HEK293 (cell line): Measurements from ENCODE around the gene PLEKHA8.

Experiments
- BCL11B ChIP-seq: fragments of 450-650 bp; formaldehyde crosslinking; IDR thresholded peaks from 2 replicates; pipeline ENCODE4 v1.5.1; 2016; ENCODE audit warnings: low read depth, missing biosample characterization, missing genetic modification characterization
- FEZF1 ChIP-seq: fragments of 450-650 bp; formaldehyde crosslinking; IDR thresholded peaks from 2 replicates; pipeline ENCODE4 v1.5.1; 2016; ENCODE audit warnings: missing biosample characterization, missing genetic modification characterization
- GFI1B ChIP-seq: fragments of 450-650 bp; formaldehyde crosslinking; IDR thresholded peaks from 2 replicates; pipeline ENCODE4 v1.5.1; 2016; ENCODE audit warnings: missing biosample characterization, missing genetic modification characterization
- HOXC10 ChIP-seq: sonication (generic); formaldehyde crosslinking; IDR thresholded peaks from 2 replicates; pipeline ENCODE4 v1.8.1; 2023; ENCODE audit warnings: mild to moderate bottlenecking, missing genetic modification reagents
- SP3 ChIP-seq: fragments of 450-650 bp; formaldehyde crosslinking; IDR thresholded peaks from 2 replicates; pipeline ENCODE4 v1.5.1; 2016; ENCODE audit warnings: missing biosample characterization, missing genetic modification characterization
- ZBTB7A ChIP-seq: fragments of 450-650 bp; formaldehyde crosslinking; IDR thresholded peaks from 2 replicates; pipeline ENCODE4 v1.5.1; 2016; ENCODE audit warnings: low read depth, missing biosample characterization, missing genetic modification characterization
- ZFHX2 ChIP-seq: fragments of 450-650 bp; formaldehyde crosslinking; conservative IDR thresholded peaks from 2 replicates; pipeline ENCODE4 v1.5.1; 2016; ENCODE audit warnings: missing biosample characterization, missing genetic modification characterization
- ZFP3 ChIP-seq: fragments of 450-650 bp; formaldehyde crosslinking; IDR thresholded peaks from 2 replicates; pipeline ENCODE4 v1.5.1; 2016; ENCODE audit warnings: low read depth, missing biosample characterization, missing genetic modification characterization
- ZNF2 ChIP-seq: fragments of 450-650 bp; formaldehyde crosslinking; IDR thresholded peaks from 2 replicates; pipeline ENCODE4 v1.5.1; 2016; ENCODE audit warnings: missing biosample characterization, missing genetic modification characterization
- ZNF221 ChIP-seq: fragments of 450-650 bp; formaldehyde crosslinking; IDR thresholded peaks from 2 replicates; pipeline ENCODE4 v1.5.1; 2017; ENCODE audit warnings: missing biosample characterization, missing genetic modification characterization, borderline replicate concordance
- ZNF23 ChIP-seq: fragments of 450-650 bp; formaldehyde crosslinking; IDR thresholded peaks from 2 replicates; pipeline ENCODE4 v1.5.1; 2016; ENCODE audit warnings: missing biosample characterization, missing genetic modification characterization, borderline replicate concordance
- ZNF239 ChIP-seq: fragments of 450-650 bp; formaldehyde crosslinking; IDR thresholded peaks from 2 replicates; pipeline ENCODE4 v1.5.1; 2016; ENCODE audit warnings: missing biosample characterization, missing genetic modification characterization
- ZNF274 ChIP-seq, 2 experiments: fragments of 200-500 bp in 1 of 2; fragments of 450-650 bp in 1 of 2; sonication (Bioruptor generic) in 1 of 2; formaldehyde crosslinking in 1 of 2; IDR thresholded peaks; 2 replicates each; pipeline versions ENCODE4 v1.5.1 to v1.6.1; 2014 to 2016; ENCODE audit warnings: borderline replicate concordance in 1 of 2, inconsistent platforms in 1 of 2, low read length in 1 of 2, missing biosample characterization in 1 of 2, missing genetic modification characterization in 1 of 2
- ZNF350 ChIP-seq: fragments of 450-650 bp; formaldehyde crosslinking; IDR thresholded peaks from 2 replicates; pipeline ENCODE4 v1.5.0; 2017; ENCODE audit warnings: missing biosample characterization, mild to moderate bottlenecking, missing genetic modification characterization
- ZNF433 ChIP-seq: fragments of 450-650 bp; formaldehyde crosslinking; IDR thresholded peaks from 2 replicates; pipeline ENCODE4 v1.5.1; 2016; ENCODE audit warnings: missing biosample characterization, missing genetic modification characterization, low read depth
- ZNF596 ChIP-seq: fragments of 450-650 bp; IDR thresholded peaks from 2 replicates; pipeline ENCODE4 v1.5.0; 2018; ENCODE audit warnings: missing biosample characterization, mild to moderate bottlenecking, missing genetic modification characterization, moderate library complexity
- ZNF776 ChIP-seq: fragments of 450-650 bp; formaldehyde crosslinking; IDR thresholded peaks from 2 replicates; pipeline ENCODE4 v1.5.0; 2017; ENCODE audit warnings: missing biosample characterization, missing genetic modification characterization, borderline replicate concordance
- ZNF843 ChIP-seq: fragments of 450-650 bp; formaldehyde crosslinking; IDR thresholded peaks from 2 replicates; pipeline ENCODE4 v1.5.1; 2016; ENCODE audit warnings: missing biosample characterization, missing genetic modification characterization
- TF ChIP-seq, protein P1 (sequence below): fragments of 450-650 bp; formaldehyde crosslinking; IDR thresholded peaks from 2 replicates; pipeline ENCODE4 v1.5.1; 2016; ENCODE audit warnings: missing biosample characterization, missing genetic modification characterization, low read depth
- TF ChIP-seq, protein P2 (sequence below): fragments of 450-650 bp; formaldehyde crosslinking; IDR thresholded peaks from 2 replicates; pipeline ENCODE4 v1.5.1; 2017; ENCODE audit warnings: missing biosample characterization, missing genetic modification characterization
- TF ChIP-seq, protein P3 (sequence below): fragments of 450-650 bp; formaldehyde crosslinking; IDR thresholded peaks from 2 replicates; pipeline ENCODE4 v1.5.1; 2017; ENCODE audit warnings: missing biosample characterization, mild to moderate bottlenecking, missing genetic modification characterization, moderate library complexity
- TF ChIP-seq, protein P4 (sequence below): fragments of 450-650 bp; formaldehyde crosslinking; IDR thresholded peaks from 2 replicates; pipeline ENCODE4 v1.5.1; 2017; ENCODE audit warnings: missing biosample characterization, missing genetic modification characterization
- TF ChIP-seq, protein P5 (sequence below): fragments of 450-650 bp; formaldehyde crosslinking; IDR thresholded peaks from 2 replicates; pipeline ENCODE4 v1.5.1; 2016; ENCODE audit warnings: missing biosample characterization, missing genetic modification characterization
- TF ChIP-seq, protein P6 (sequence below): fragments of 450-650 bp; formaldehyde crosslinking; IDR thresholded peaks from 2 replicates; pipeline ENCODE4 v1.5.1; 2016; ENCODE audit warnings: missing biosample characterization, missing genetic modification characterization
- TF ChIP-seq, protein P7 (sequence below): sonication (generic); formaldehyde crosslinking; IDR thresholded peaks from 2 replicates; pipeline ENCODE4 v1.8.1; 2022; ENCODE audit warnings: mild to moderate bottlenecking, moderate library complexity, missing genetic modification reagents

PLEKHA8 gene

DNA sequence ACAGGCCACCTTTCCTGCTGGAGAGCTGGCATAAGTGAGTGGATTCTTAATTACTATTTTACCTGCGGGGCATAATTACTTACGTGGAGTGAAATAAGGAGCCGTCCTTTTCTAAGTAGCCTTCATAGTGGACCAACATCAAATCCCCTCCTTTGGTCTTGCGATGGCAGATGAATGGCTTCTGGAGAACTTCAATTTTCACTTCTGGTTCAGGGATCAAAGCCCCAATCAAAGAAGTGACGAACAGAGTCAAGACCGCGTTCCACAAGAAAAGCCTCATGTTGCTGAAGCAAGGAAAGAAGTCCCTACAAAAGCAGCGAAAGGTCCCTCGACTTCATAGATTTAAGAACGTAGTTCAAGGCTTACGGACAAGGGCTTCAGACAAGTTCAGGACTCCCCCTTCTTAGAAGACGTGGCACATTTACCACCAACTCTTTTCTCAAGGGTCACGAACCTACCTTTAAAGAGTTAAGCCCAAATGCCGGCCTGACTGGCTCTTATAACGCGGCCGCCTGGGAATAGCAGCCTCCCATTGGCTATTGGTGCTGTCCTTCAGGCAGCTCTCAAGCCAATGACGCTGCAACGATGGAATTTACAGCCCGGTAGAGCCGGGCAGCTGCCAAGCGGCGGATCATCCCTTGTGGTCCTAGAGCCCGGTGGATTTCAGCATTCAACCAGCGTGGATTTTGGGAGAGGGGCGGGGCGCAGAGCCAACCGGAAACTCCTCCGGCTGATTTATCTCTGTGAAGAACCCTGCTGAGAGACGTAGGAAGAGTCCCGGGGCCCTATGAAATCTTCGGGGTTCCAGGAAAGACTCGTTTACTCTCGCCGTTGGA lies 1.8 kb upstream of the PLEKHA8 start, which contains the start of gene FKBP14 (continued):
- TF ChIP-seq, protein P1, sequence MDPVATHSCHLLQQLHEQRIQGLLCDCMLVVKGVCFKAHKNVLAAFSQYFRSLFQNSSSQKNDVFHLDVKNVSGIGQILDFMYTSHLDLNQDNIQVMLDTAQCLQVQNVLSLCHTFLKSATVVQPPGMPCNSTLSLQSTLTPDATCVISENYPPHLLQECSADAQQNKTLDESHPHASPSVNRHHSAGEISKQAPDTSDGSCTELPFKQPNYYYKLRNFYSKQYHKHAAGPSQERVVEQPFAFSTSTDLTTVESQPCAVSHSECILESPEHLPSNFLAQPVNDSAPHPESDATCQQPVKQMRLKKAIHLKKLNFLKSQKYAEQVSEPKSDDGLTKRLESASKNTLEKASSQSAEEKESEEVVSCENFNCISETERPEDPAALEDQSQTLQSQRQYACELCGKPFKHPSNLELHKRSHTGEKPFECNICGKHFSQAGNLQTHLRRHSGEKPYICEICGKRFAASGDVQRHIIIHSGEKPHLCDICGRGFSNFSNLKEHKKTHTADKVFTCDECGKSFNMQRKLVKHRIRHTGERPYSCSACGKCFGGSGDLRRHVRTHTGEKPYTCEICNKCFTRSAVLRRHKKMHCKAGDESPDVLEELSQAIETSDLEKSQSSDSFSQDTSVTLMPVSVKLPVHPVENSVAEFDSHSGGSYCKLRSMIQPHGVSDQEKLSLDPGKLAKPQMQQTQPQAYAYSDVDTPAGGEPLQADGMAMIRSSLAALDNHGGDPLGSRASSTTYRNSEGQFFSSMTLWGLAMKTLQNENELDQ (tag by site-specific recombination), result no peak
- TF ChIP-seq ZNF23 (no peak), GFI1B (tag by site-specific recombination) (no peak), ZNF843 (tag by site-specific recombination) (no peak), ZFP3 (no peak), ZFHX2 (no peak), FEZF1 (tag by site-specific recombination) (no peak), ZNF2 (no peak), ZNF274 (IDR thresholded peaks at IDR 0.05; ENCODE audit: low read length) (no peak), ZNF274 (tag by site-specific recombination; IDR thresholded peaks at IDR 0.05; ENCODE audit: borderline replicate concordance) (no peak), ZBTB7A (tag by site-specific recombination) (no peak), ZNF776 (tag by site-specific recombination) (no peak), HOXC10 (CRISPR knock-in tag) (no peak), ZNF433 (tag by site-specific recombination) (no peak), ZNF221 (no peak), ZNF239 (tag by site-specific recombination) (no peak), SP3 (peak; percentile 63), ZNF350 (tag by site-specific recombination) (no peak), BCL11B (tag by site-specific recombination) (no peak), ZNF596 (tag by site-specific recombination) (no peak)
- TF ChIP-seq, protein P2, sequence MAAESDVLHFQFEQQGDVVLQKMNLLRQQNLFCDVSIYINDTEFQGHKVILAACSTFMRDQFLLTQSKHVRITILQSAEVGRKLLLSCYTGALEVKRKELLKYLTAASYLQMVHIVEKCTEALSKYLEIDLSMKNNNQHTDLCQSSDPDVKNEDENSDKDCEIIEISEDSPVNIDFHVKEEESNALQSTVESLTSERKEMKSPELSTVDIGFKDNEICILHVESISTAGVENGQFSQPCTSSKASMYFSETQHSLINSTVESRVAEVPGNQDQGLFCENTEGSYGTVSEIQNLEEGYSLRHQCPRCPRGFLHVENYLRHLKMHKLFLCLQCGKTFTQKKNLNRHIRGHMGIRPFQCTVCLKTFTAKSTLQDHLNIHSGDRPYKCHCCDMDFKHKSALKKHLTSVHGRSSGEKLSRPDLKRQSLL (tag by site-specific recombination), result peak; percentile 25; the same call in 1 of the 2 replicates
- TF ChIP-seq, protein P3, sequence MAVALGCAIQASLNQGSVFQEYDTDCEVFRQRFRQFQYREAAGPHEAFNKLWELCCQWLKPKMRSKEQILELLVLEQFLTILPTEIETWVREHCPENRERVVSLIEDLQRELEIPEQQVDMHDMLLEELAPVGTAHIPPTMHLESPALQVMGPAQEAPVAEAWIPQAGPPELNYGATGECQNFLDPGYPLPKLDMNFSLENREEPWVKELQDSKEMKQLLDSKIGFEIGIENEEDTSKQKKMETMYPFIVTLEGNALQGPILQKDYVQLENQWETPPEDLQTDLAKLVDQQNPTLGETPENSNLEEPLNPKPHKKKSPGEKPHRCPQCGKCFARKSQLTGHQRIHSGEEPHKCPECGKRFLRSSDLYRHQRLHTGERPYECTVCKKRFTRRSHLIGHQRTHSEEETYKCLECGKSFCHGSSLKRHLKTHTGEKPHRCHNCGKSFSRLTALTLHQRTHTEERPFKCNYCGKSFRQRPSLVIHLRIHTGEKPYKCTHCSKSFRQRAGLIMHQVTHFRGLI (tag by site-specific recombination), result no peak
- TF ChIP-seq, protein P4, sequence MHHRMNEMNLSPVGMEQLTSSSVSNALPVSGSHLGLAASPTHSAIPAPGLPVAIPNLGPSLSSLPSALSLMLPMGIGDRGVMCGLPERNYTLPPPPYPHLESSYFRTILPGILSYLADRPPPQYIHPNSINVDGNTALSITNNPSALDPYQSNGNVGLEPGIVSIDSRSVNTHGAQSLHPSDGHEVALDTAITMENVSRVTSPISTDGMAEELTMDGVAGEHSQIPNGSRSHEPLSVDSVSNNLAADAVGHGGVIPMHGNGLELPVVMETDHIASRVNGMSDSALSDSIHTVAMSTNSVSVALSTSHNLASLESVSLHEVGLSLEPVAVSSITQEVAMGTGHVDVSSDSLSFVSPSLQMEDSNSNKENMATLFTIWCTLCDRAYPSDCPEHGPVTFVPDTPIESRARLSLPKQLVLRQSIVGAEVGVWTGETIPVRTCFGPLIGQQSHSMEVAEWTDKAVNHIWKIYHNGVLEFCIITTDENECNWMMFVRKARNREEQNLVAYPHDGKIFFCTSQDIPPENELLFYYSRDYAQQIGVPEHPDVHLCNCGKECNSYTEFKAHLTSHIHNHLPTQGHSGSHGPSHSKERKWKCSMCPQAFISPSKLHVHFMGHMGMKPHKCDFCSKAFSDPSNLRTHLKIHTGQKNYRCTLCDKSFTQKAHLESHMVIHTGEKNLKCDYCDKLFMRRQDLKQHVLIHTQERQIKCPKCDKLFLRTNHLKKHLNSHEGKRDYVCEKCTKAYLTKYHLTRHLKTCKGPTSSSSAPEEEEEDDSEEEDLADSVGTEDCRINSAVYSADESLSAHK (tag by site-specific recombination), result no peak
- TF ChIP-seq, protein P5, sequence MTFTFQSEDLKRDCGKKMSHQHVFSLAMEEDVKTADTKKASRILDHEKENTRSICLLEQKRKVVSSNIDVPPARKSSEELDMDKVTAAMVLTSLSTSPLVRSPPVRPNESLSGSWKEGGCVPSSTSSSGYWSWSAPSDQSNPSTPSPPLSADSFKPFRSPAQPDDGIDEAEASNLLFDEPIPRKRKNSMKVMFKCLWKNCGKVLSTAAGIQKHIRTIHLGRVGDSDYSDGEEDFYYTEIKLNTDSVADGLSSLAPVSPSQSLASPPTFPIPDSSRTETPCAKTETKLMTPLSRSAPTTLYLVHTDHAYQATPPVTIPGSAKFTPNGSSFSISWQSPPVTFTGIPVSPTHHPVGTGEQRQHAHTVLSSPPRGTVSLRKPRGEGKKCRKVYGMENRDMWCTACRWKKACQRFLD (tag by site-specific recombination), result no peak
- TF ChIP-seq, protein P6, sequence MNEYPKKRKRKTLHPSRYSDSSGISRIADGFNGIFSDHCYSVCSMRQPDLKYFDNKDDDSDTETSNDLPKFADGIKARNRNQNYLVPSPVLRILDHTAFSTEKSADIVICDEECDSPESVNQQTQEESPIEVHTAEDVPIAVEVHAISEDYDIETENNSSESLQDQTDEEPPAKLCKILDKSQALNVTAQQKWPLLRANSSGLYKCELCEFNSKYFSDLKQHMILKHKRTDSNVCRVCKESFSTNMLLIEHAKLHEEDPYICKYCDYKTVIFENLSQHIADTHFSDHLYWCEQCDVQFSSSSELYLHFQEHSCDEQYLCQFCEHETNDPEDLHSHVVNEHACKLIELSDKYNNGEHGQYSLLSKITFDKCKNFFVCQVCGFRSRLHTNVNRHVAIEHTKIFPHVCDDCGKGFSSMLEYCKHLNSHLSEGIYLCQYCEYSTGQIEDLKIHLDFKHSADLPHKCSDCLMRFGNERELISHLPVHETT (tag by site-specific recombination), result no peak
- TF ChIP-seq, protein P7, sequence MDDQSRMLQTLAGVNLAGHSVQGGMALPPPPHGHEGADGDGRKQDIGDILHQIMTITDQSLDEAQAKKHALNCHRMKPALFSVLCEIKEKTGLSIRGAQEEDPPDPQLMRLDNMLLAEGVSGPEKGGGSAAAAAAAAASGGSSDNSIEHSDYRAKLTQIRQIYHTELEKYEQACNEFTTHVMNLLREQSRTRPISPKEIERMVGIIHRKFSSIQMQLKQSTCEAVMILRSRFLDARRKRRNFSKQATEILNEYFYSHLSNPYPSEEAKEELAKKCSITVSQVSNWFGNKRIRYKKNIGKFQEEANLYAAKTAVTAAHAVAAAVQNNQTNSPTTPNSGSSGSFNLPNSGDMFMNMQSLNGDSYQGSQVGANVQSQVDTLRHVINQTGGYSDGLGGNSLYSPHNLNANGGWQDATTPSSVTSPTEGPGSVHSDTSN (CRISPR knock-in tag), result peak; percentile 97
